Uterus (tissue), 2 donors: Measurements from ENCODE around the gene PDPN.

Experiments
- POLR2A ChIP-seq, 2 donors: fragments of 450-650 bp; IDR thresholded peaks; one replicate each; pipeline ENCODE4 v1.6.1; 2016; ENCODE audit warnings: antibody characterized with exemption in 2 of 2, mild to moderate bottlenecking in 1 of 2, moderate library complexity in 1 of 2
- TF ChIP-seq, protein P1 (sequence below), 4 experiments: fragments of 200-600 bp in 2 of 4; fragments of 450-650 bp in 2 of 4; sonication (generic) in 2 of 4; IDR thresholded peaks; one replicate each; pipeline ENCODE4 v1.5.1; 2016 to 2019; ENCODE audit warnings: antibody characterized with exemption in 4 of 4, mild to moderate bottlenecking in 2 of 4, moderate library complexity in 1 of 4

DNA sequence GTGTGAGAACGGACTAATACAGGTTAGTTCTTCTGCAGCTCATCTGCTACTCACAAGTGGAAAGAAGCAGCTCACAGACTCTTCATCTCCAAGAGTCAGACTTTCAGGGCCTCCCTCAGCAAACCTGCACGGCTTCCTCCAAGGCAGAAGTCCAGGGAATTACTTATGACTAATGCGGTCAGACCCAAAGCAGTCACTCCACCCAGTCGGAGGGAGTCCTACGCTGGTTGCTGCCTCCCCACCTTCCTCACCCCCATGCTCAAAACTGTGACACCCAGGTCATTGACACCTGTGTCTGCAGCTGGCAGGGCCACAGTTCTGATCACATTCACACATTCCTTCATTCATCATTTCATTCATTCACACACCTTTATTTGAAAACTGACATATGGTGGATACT, 77.9 kb downstream of the PDPN start:
- TF ChIP-seq, protein P1, sequence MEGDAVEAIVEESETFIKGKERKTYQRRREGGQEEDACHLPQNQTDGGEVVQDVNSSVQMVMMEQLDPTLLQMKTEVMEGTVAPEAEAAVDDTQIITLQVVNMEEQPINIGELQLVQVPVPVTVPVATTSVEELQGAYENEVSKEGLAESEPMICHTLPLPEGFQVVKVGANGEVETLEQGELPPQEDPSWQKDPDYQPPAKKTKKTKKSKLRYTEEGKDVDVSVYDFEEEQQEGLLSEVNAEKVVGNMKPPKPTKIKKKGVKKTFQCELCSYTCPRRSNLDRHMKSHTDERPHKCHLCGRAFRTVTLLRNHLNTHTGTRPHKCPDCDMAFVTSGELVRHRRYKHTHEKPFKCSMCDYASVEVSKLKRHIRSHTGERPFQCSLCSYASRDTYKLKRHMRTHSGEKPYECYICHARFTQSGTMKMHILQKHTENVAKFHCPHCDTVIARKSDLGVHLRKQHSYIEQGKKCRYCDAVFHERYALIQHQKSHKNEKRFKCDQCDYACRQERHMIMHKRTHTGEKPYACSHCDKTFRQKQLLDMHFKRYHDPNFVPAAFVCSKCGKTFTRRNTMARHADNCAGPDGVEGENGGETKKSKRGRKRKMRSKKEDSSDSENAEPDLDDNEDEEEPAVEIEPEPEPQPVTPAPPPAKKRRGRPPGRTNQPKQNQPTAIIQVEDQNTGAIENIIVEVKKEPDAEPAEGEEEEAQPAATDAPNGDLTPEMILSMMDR (IDR thresholded peaks at IDR 0.05) = no peak
- no peak for TF ChIP-seq POLR2A (IDR thresholded peaks at IDR 0.05)
